HEK293 (cell line): ENCODE data around the gene DIP2B.

Experiments used
- CTCF ChIA-PET: fragments of 350-600 bp; formaldehyde crosslinking; extraction: SDS; loops from one replicate; lab custom pipeline; 2021; ENCODE audit warnings: antibody characterized with exemption; lab: Yijun Ruan, JAX
- POLR2A ChIA-PET: fragments of 300-600 bp; formaldehyde crosslinking; extraction: SDS; loops from one replicate; lab custom pipeline; 2020; ENCODE audit warnings: antibody characterized with exemption, inconsistent platforms; lab: Yijun Ruan, JAX
- H3K27ac ChIP-seq: fragments of 200-500 bp; sonication (Bioruptor generic); 2 replicates; pipeline ENCODE4 v1.5.1; 2014; ENCODE audit warnings: low read depth, low read length, control low read depth, inconsistent platforms; ENCODE audit errors: extremely low read depth
- H3K36me3 ChIP-seq, 2 experiments: fragments of 200-500 bp in 1 of 2; sonication (Bioruptor generic) in 1 of 2; 1 replicate in 1 of 2; 2 replicates in 1 of 2; pipeline ENCODE4 v1.5.1; 2014 to 2017; ENCODE audit warnings: inconsistent platforms in 2 of 2, low read length in 2 of 2; ENCODE audit not compliant: control insufficient read depth in 2 of 2, insufficient read depth in 1 of 2
- H3K4me1 ChIP-seq: fragments of 200-500 bp; sonication (Bioruptor generic); 2 replicates; pipeline ENCODE4 v1.5.1; 2014; ENCODE audit warnings: mild to moderate bottlenecking, low read length, inconsistent platforms; ENCODE audit not compliant: control insufficient read depth, insufficient read depth
- H3K4me3 ChIP-seq: 2 replicates; pipeline ENCODE4 v1.5.1; 2011; ENCODE audit warnings: low read depth, mild to moderate bottlenecking, control low read depth, low read length, moderate library complexity
- H3K9me3 ChIP-seq: fragments of 200-500 bp; sonication (Bioruptor generic); 2 replicates; pipeline ENCODE4 v1.5.1; 2014; ENCODE audit warnings: low read depth, low read length, inconsistent platforms; ENCODE audit not compliant: control insufficient read depth, insufficient read depth
- ATF2 ChIP-seq: fragments of 450-650 bp; formaldehyde crosslinking; IDR thresholded peaks from 2 replicates; pipeline ENCODE4 v1.5.1; 2016; ENCODE audit warnings: missing biosample characterization, missing genetic modification characterization, low read depth
- MEIS1 ChIP-seq: sonication (generic); formaldehyde crosslinking; IDR thresholded peaks from 2 replicates; pipeline ENCODE4 v1.8.1; 2022; ENCODE audit warnings: missing genetic modification reagents, mild to moderate bottlenecking, borderline replicate concordance
- REST ChIP-seq: fragments of 450-650 bp; formaldehyde crosslinking; IDR thresholded peaks from 2 replicates; pipeline ENCODE4 v1.5.1; 2016; ENCODE audit warnings: missing biosample characterization, missing genetic modification characterization
- WT1 ChIP-seq: fragments of 450-650 bp; formaldehyde crosslinking; IDR thresholded peaks from 2 replicates; pipeline ENCODE4 v1.5.1; 2016; ENCODE audit warnings: missing biosample characterization, missing genetic modification characterization
- YY2 ChIP-seq: fragments of 450-650 bp; formaldehyde crosslinking; IDR thresholded peaks from 2 replicates; pipeline ENCODE4 v1.5.1; 2016; ENCODE audit warnings: missing biosample characterization, missing genetic modification characterization
- ZBTB20 ChIP-seq: fragments of 450-650 bp; formaldehyde crosslinking; IDR thresholded peaks from 2 replicates; pipeline ENCODE4 v1.5.1; 2016; ENCODE audit warnings: missing biosample characterization, missing genetic modification characterization
- ZFP3 ChIP-seq: fragments of 450-650 bp; formaldehyde crosslinking; IDR thresholded peaks from 2 replicates; pipeline ENCODE4 v1.5.1; 2016; ENCODE audit warnings: low read depth, missing biosample characterization, missing genetic modification characterization
- ZNF114 ChIP-seq: fragments of 450-650 bp; formaldehyde crosslinking; IDR thresholded peaks from 2 replicates; pipeline ENCODE4 v1.5.0; 2017; ENCODE audit warnings: missing biosample characterization, missing genetic modification characterization
- ZNF132 ChIP-seq: fragments of 450-650 bp; formaldehyde crosslinking; IDR thresholded peaks from 2 replicates; pipeline ENCODE4 v1.5.1; 2017; ENCODE audit warnings: missing biosample characterization, missing genetic modification characterization, borderline replicate concordance
- ZNF2 ChIP-seq: fragments of 450-650 bp; formaldehyde crosslinking; IDR thresholded peaks from 2 replicates; pipeline ENCODE4 v1.5.1; 2016; ENCODE audit warnings: missing biosample characterization, missing genetic modification characterization
- ZNF239 ChIP-seq: fragments of 450-650 bp; formaldehyde crosslinking; IDR thresholded peaks from 2 replicates; pipeline ENCODE4 v1.5.1; 2016; ENCODE audit warnings: missing biosample characterization, missing genetic modification characterization
- ZNF24 ChIP-seq: fragments of 450-650 bp; formaldehyde crosslinking; IDR thresholded peaks from 2 replicates; pipeline ENCODE4 v1.5.1; 2016; ENCODE audit warnings: missing biosample characterization, missing genetic modification characterization
- ZNF26 ChIP-seq: fragments of 450-650 bp; formaldehyde crosslinking; IDR thresholded peaks from 2 replicates; pipeline ENCODE4 v1.5.1; 2016; ENCODE audit warnings: missing biosample characterization, missing genetic modification characterization
- ZNF394 ChIP-seq: fragments of 450-650 bp; formaldehyde crosslinking; IDR thresholded peaks from 2 replicates; pipeline ENCODE4 v1.5.1; 2016; ENCODE audit warnings: missing biosample characterization, missing genetic modification characterization, mild to moderate bottlenecking, moderate library complexity, borderline replicate concordance
- ZNF501 ChIP-seq: fragments of 450-650 bp; formaldehyde crosslinking; IDR thresholded peaks from 2 replicates; pipeline ENCODE4 v1.5.1; 2016; ENCODE audit warnings: missing biosample characterization, missing genetic modification characterization
- ZNF510 ChIP-seq: fragments of 450-650 bp; formaldehyde crosslinking; IDR thresholded peaks from 2 replicates; pipeline ENCODE4 v1.5.1; 2018; ENCODE audit warnings: mild to moderate bottlenecking, missing genetic modification characterization, missing biosample characterization; ENCODE audit not compliant: insufficient replicate concordance
- ZNF571 ChIP-seq: fragments of 450-650 bp; formaldehyde crosslinking; IDR thresholded peaks from 2 replicates; pipeline ENCODE4 v1.5.0; 2017; ENCODE audit warnings: missing biosample characterization, missing genetic modification characterization
- ZNF610 ChIP-seq: fragments of 450-650 bp; formaldehyde crosslinking; IDR thresholded peaks from 2 replicates; pipeline ENCODE4 v1.5.1; 2016; ENCODE audit warnings: missing biosample characterization, missing genetic modification characterization, borderline replicate concordance
- ZNF707 ChIP-seq: fragments of 450-650 bp; formaldehyde crosslinking; IDR thresholded peaks from 2 replicates; pipeline ENCODE4 v1.5.1; 2016; ENCODE audit warnings: missing biosample characterization, missing genetic modification characterization
- ZNF792 ChIP-seq: fragments of 450-650 bp; formaldehyde crosslinking; IDR thresholded peaks from 2 replicates; pipeline ENCODE4 v1.5.1; 2016; ENCODE audit warnings: missing biosample characterization, missing genetic modification characterization
- ZSCAN16 ChIP-seq: fragments of 450-650 bp; formaldehyde crosslinking; IDR thresholded peaks from 2 replicates; pipeline ENCODE4 v1.5.1; 2016; ENCODE audit warnings: missing biosample characterization, missing genetic modification characterization

Gene DIP2B

GRCh38 chr12:50686976-50687375, 182.2 kb downstream of the DIP2B start:
- H3K36me3 ChIP-seq: peaks cover 3 to 27% of the 10 kb centered on the region in 2 experiments; a peak in 2 of 3 replicates
- no peak overlapping the region for H3K4me3 ChIP-seq
- no peak overlapping the region for H3K27ac ChIP-seq
- H3K4me1 ChIP-seq: no peaks in the 10 kb centered on the region
- POLR2A ChIA-PET: no interaction called here
- TF ChIP-seq ZBTB20 (tag by site-specific recombination) (no peak), ZNF2 (no peak), ZNF571 (tag by site-specific recombination) (no peak), MEIS1 (CRISPR knock-in tag) (no peak), ZNF114 (tag by site-specific recombination) (no peak), ZSCAN16 (tag by site-specific recombination) (no peak), ZNF610 (no peak), ZNF510 (tag by site-specific recombination) (no peak), ZNF24 (tag by site-specific recombination) (no peak), YY2 (tag by site-specific recombination) (no peak), ZNF239 (tag by site-specific recombination) (no peak), REST (tag by site-specific recombination) (no peak), ATF2 (no peak), ZNF132 (tag by site-specific recombination) (no peak), ZNF501 (tag by site-specific recombination) (no peak), ZNF394 (tag by site-specific recombination) (no peak), ZNF707 (tag by site-specific recombination) (no peak), ZNF26 (tag by site-specific recombination) (no peak), ZNF792 (tag by site-specific recombination) (no peak)
- no peaks in the 10 kb centered on the region for H3K9me3 ChIP-seq
- CTCF ChIA-PET: no interaction called here

- H3K4me1 ChIP-seq: no peaks in the 10 kb centered on the region
- H3K27ac ChIP-seq: no peak overlapping the region
- no peaks in the 10 kb centered on the region for H3K9me3 ChIP-seq
- ChIA-PET POLR2A (interaction anchor here (0.5 kb wide), 1 partner anchor 164 kb away, joined by 3 read pairs; no protein-coding TSS in a partner anchor), CTCF (no interaction called here)
- TF ChIP-seq WT1 (peak; percentile 43), ZFP3 (tag by site-specific recombination) (no peak)
- H3K36me3 ChIP-seq: peaks cover 4 to 42% of the 10 kb centered on the region in 2 experiments; a peak in 2 of 3 replicates
- no peak overlapping the region for H3K4me3 ChIP-seq
Observed at GRCh38 chr12:50689437-50689836, 184.7 kb downstream of the DIP2B start.
